Measurements from ENCODE around the gene PSMD5.
"Not testable (repeated sequence)": the region's sequence is repeated elsewhere in the genome, so short reads cannot be mapped to it uniquely, and the experiment has no call there.

GRCh38 chr9:120804784-120805363 lies 37.8 kb downstream of the PSMD5 start:
- TF ChIP-seq ZNF70 (CRISPR knock-in tag; IDR thresholded peaks at IDR 0.05); SNAI2 (CRISPR knock-in tag; IDR thresholded peaks at IDR 0.05); TCF4 (CRISPR knock-in tag; IDR thresholded peaks at IDR 0.05; ENCODE audit: borderline replicate concordance); ZNF565 (CRISPR knock-in tag; conservative IDR thresholded peaks at IDR 0.05; ENCODE audit: low read depth); ZFP30 (CRISPR knock-in tag; IDR thresholded peaks at IDR 0.05); RARB (CRISPR knock-in tag; IDR thresholded peaks at IDR 0.05); ESRRG (CRISPR knock-in tag; IDR thresholded peaks at IDR 0.05); ZFP3 (CRISPR knock-in tag; IDR thresholded peaks at IDR 0.05); ZNF8 (CRISPR knock-in tag; IDR thresholded peaks at IDR 0.05): not testable (repeated sequence)
- TF ChIP-seq, protein P1, sequence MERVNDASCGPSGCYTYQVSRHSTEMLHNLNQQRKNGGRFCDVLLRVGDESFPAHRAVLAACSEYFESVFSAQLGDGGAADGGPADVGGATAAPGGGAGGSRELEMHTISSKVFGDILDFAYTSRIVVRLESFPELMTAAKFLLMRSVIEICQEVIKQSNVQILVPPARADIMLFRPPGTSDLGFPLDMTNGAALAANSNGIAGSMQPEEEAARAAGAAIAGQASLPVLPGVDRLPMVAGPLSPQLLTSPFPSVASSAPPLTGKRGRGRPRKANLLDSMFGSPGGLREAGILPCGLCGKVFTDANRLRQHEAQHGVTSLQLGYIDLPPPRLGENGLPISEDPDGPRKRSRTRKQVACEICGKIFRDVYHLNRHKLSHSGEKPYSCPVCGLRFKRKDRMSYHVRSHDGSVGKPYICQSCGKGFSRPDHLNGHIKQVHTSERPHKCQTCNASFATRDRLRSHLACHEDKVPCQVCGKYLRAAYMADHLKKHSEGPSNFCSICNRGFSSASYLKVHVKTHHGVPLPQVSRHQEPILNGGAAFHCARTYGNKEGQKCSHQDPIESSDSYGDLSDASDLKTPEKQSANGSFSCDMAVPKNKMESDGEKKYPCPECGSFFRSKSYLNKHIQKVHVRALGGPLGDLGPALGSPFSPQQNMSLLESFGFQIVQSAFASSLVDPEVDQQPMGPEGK (CRISPR knock-in tag; IDR thresholded peaks at IDR 0.05; ENCODE audit: borderline replicate concordance) = not testable (repeated sequence)

All from SK-N-SH treated with all-trans-retinoic acid at 6 μM for 48 hours (cell line).